Omental fat pad (tissue), 4 donors: ENCODE results near the gene ARHGAP24. TPM values are rescaled to one million over a fixed set of nuclear protein-coding genes. Genes with fewer than 3 reads are reported as not detected.

ENCODE experiments used
- ATAC-seq: fragments of 150-250 bp; one replicate; pipeline ENCODE4 v1.9.1; 2016; ENCODE audit warnings: mild to moderate bottlenecking, moderate library complexity; ENCODE audit not compliant: low FRiP score
- DNase-seq: peaks from one replicate; pipeline ENCODE4 v3.0.0-alpha.2; 2019; ENCODE audit warnings: low spot score
- total RNA-seq, 4 donors: library from RNA; depleted of rRNA; stranded (reverse); fragments of >200 nt; gene quantifications; one replicate each; pipeline ENCODE4 v1.1.0, GENCODE V29; 2016
- TF ChIP-seq, protein P1 (sequence below), 3 donors: fragments of 450-650 bp; IDR thresholded peaks; one replicate each; pipeline ENCODE4 v1.5.1; 2016 to 2017; ENCODE audit warnings: antibody characterized with exemption in 3 of 3, mild to moderate bottlenecking in 3 of 3, moderate library complexity in 2 of 3

ARHGAP24 gene
- total RNA-seq, 4 donors from 2014 or later: 42.3 to 57.2 (median 52.8) TPM

GRCh38 chr4:85756938-85757337 is 282.0 kb downstream of the ARHGAP24 start:
- ATAC-seq: no peak
- no peak for DNase-seq
- TF ChIP-seq, protein P1, sequence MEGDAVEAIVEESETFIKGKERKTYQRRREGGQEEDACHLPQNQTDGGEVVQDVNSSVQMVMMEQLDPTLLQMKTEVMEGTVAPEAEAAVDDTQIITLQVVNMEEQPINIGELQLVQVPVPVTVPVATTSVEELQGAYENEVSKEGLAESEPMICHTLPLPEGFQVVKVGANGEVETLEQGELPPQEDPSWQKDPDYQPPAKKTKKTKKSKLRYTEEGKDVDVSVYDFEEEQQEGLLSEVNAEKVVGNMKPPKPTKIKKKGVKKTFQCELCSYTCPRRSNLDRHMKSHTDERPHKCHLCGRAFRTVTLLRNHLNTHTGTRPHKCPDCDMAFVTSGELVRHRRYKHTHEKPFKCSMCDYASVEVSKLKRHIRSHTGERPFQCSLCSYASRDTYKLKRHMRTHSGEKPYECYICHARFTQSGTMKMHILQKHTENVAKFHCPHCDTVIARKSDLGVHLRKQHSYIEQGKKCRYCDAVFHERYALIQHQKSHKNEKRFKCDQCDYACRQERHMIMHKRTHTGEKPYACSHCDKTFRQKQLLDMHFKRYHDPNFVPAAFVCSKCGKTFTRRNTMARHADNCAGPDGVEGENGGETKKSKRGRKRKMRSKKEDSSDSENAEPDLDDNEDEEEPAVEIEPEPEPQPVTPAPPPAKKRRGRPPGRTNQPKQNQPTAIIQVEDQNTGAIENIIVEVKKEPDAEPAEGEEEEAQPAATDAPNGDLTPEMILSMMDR (IDR thresholded peaks at IDR 0.05): no peak

DNA sequence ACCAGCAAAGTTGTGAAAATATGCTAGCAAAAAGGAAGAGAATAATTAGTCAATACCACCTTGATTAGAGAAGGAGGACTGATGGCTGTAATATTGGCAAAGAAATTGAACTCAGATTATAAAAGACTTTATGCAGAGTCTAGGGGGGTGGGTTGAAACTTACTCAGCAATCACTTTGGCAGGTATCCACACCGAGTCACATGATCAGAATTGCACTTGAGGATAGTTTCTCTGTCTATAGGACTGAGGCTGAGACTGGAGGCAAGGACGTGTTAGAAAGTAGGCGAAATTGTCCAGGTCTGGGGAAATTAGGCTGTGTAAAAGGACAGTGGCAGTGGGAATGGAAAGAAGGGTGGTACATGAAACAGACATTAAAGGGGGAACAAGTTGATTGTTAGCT is 284.4 kb downstream of the ARHGAP24 start:
- DNase-seq (no peak), ATAC-seq (no peak)
- TF ChIP-seq, protein P1 (IDR thresholded peaks at IDR 0.05): no peak

DNA sequence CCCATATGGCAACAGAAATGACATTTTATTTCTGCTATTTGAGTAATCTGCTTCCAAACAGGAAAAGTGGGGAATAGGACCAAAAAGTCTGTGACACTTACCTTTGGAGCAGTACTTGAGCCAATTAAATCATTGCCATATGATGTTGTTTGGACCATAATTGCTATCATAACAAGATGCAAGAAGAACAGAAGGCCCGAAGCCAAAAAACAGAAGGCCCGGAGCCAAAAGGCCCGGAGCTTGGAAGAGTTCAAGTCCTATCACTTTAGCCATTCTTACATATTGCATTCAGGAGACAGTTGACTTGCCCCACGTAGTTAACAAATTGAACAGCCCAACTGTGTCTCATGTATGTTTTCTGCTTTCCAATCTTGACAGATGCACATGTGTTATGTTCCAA is 285.6 kb downstream of the ARHGAP24 start:
- DNase-seq (no peak), ATAC-seq (no peak)
- TF ChIP-seq, protein P1 (IDR thresholded peaks at IDR 0.05): no peak

DNA sequence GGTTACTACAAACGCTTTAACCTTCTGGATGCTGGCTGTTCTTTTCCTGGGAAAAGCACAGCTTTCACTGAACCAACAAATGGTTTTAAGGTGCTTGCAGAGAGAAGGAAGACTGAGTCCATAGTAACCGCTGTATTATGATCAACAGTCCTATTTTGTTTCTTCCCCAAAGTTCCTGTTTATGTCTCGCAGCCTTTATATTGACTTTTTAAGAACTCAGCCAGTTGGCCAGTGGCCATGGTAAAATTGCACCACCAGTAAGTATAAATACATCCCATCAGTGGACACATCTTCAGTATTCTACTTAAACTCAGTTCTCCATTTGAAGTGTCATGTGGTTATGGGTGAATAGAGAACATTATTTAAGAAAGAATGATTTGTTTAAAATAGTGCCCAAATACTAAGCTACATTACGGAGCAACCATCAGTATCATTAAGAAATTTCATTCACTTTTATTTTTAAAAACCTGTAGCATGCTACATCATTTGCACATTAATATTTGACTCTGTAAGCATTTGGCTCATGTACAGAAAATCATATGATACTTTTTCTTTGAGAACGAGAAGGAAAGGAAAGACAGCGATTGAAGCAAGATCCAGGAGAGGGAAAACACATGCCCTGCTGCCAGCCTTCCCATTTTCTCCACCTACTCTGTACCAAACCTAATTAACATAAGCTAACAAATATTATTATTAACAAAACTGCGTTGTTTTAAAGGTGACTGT is 287.0 kb downstream of the ARHGAP24 start:
- ATAC-seq (no peak), DNase-seq (no peak)
- TF ChIP-seq, protein P1 (IDR thresholded peaks at IDR 0.05): no peak

DNA sequence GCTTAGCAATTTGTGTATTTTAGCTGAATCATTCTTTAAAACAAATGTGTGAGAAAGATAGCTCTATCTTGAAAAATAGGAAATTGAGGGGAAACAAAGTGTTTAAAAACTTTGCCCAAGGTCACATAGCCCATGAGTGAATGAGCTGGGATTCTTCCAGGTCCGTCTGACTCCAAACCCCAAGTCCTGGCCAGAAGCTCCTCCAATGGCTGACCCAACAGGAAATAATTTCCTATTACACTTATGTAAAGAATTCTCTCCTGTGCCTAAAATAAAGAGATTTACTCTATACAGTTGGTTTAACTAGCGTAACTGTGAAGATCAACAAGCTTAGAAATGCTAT is 287.6 kb downstream of the ARHGAP24 start:
- TF ChIP-seq, protein P1 (IDR thresholded peaks at IDR 0.05): no peak
- DNase-seq (no peak), ATAC-seq (no peak)

- TF ChIP-seq, protein P1 (IDR thresholded peaks at IDR 0.05): no peak
- DNase-seq (no peak), ATAC-seq (no peak)
Observed at GRCh38 chr4:85763202-85763601, 288.3 kb downstream of the ARHGAP24 start.

- ATAC-seq: no peak
- no peak for DNase-seq
- TF ChIP-seq, protein P1 (IDR thresholded peaks at IDR 0.05): no peak
Observed at GRCh38 chr4:85767649-85768048, 292.7 kb downstream of the ARHGAP24 start.
